Stimulated activated naive CD8-positive, alpha-beta T cell treated with anti-CD3 and anti-CD28 coated beads, Interleukin-15, amount 100 ng/mL, for 72 hours (primary cell): Measurements from ENCODE around the gene KCNIP4.

ENCODE experiments used
- ATAC-seq: fragments of 150-1000 bp; cut with Tn5 transposase; 2 replicates; pipeline ENCODE4 v1.10.0; 2021; ENCODE audit warnings: mild to moderate bottlenecking, moderate library complexity
- DNase-seq, 2 donors: peaks; one replicate each; pipeline ENCODE4 v3.0.0; 2021 to 2022
- H3K27ac Mint-ChIP-seq, 2 donors: one replicate each; pipeline ENCODE4 v1.8.0; 2022; ENCODE audit warnings: mild to moderate bottlenecking in 2 of 2, mixed read lengths in 2 of 2, moderate library complexity in 2 of 2
- H3K27me3 Mint-ChIP-seq: one replicate; pipeline ENCODE4 v1.8.0; 2022; ENCODE audit warnings: mixed read lengths
- H3K4me1 Mint-ChIP-seq: one replicate; pipeline ENCODE4 v1.8.0; 2022; ENCODE audit warnings: mild to moderate bottlenecking, mixed read lengths
- H3K4me3 Mint-ChIP-seq, 2 donors: one replicate each; pipeline ENCODE4 v1.8.0; 2022; ENCODE audit warnings: mild to moderate bottlenecking in 2 of 2, mixed read lengths in 2 of 2, moderate library complexity in 1 of 2
- H3K9me3 Mint-ChIP-seq, 2 donors: one replicate each; pipeline ENCODE4 v1.8.0; 2022; ENCODE audit warnings: mixed read lengths in 2 of 2

Gene KCNIP4

DNA sequence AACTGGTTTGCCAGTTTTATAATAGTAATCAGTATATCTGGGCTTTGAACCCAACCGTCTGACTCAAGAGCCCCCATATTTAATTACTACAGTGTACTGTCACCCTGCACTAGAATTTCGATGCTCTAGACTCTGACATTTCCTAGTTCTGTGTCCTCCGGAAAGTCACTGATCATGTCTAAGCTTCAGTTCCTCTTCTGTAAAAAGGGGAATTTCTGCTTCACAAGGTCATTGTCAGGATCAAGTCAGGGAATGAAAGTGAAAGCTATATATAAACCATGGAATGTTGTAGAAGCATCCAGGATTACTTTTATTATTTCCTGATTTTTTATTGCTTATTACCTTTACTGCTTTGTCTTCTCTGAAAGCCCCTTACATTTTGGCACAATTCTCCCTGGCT lies 4.0 kb upstream of the KCNIP4 start:
- peaks cover 4 to 5% of the 10 kb centered on the region in 2 donors for H3K9me3 Mint-ChIP-seq
- DNase-seq (no peak), ATAC-seq (no peak)
- H3K4me1 Mint-ChIP-seq, result peaks cover 7% of the 10 kb centered on the region
- peaks cover 33% of the 10 kb centered on the region for H3K27me3 Mint-ChIP-seq
- H3K27ac Mint-ChIP-seq, result no peak overlapping the region
- no peak overlapping the region for H3K4me3 Mint-ChIP-seq

DNA sequence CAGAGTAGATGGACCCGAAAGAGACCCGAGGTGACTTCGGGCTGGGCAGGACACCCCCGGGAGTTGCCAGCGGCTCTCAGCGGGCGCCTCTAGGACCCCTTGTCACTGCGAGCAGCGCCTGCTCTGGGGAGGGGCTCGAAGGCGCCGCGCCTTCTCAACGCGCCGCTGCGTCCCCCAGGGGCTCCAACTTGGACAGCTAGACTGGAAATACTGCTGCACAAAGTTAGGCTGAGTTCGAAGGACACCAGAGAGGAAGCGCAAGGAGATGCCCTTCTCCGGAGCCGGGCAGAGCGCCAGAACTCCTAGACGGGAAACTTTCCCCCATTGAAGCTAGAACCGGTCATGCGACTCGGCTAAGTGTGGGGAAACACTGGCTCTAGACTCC lies 493 bp upstream of the KCNIP4 start:
- H3K4me1 Mint-ChIP-seq, result peaks cover 7% of the 10 kb centered on the region
- no peak for DNase-seq
- ATAC-seq, result no peak
- H3K27ac Mint-ChIP-seq, result no peak overlapping the region
- peak overlapping the region; percentile 25 to 53 for H3K4me3 Mint-ChIP-seq
- H3K27me3 Mint-ChIP-seq, result peaks cover 47% of the 10 kb centered on the region
- H3K9me3 Mint-ChIP-seq, result peaks cover 5 to 9% of the 10 kb centered on the region in 2 donors

DNA sequence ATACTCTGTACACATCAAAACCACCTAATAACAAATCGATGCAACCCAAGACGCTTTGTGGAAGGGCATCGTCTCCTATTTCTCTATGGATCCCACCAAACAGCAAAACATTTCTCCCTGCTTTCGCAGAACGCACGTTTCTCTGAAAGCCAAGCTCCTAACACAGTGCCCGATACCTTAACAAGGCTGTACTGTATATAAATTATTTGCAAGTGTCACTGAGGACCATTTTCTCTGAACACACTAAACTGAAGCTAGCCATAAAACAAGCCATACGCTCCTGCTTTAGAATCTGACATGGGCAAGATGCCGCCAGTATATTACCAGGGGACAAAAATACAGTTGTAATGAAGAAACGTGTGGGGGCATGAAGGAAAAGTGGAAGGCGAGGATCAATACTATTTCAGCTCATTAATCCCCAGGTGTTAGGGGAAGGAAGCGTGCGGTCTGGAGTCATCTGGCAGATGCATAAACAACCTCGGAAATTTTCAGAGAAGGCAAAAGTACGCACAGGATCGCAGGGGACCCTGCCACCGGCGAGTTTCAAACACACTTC lies 703 bp downstream of the KCNIP4 start:
- Mint-ChIP-seq H3K4me3 (peak overlapping the region; percentile 50 to 66), H3K4me1 (peaks cover 7% of the 10 kb centered on the region), H3K9me3 (peaks cover 13 to 19% of the 10 kb centered on the region in 2 donors), H3K27me3 (peaks cover 52% of the 10 kb centered on the region), H3K27ac (no peak overlapping the region)
- ATAC-seq (no peak), DNase-seq (no peak)

DNA sequence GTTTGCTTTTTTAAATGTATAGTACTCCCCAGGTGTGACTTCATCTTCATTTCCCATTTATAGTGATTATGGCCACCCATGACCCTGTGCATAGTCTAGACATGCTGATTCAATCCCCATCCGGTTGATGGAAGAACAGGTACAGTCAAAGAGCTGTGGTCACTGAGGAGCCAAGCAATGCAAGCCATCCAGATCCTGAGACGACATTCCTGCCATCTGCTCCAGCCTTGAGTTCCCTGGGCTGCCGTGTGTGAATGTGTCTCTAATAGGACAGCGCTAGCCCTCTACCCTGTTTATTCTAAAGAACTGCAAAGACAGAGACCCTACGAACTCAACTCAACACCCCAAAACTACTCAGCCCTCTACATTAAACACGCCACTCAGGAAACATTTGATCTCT lies 1.7 kb downstream of the KCNIP4 start:
- ATAC-seq, result no peak
- no peak overlapping the region for H3K27ac Mint-ChIP-seq
- peaks cover 13 to 20% of the 10 kb centered on the region in 2 donors for H3K9me3 Mint-ChIP-seq
- peaks cover 7% of the 10 kb centered on the region for H3K4me1 Mint-ChIP-seq
- no peak overlapping the region for H3K4me3 Mint-ChIP-seq
- peaks cover 52% of the 10 kb centered on the region for H3K27me3 Mint-ChIP-seq
- no peak for DNase-seq

DNA sequence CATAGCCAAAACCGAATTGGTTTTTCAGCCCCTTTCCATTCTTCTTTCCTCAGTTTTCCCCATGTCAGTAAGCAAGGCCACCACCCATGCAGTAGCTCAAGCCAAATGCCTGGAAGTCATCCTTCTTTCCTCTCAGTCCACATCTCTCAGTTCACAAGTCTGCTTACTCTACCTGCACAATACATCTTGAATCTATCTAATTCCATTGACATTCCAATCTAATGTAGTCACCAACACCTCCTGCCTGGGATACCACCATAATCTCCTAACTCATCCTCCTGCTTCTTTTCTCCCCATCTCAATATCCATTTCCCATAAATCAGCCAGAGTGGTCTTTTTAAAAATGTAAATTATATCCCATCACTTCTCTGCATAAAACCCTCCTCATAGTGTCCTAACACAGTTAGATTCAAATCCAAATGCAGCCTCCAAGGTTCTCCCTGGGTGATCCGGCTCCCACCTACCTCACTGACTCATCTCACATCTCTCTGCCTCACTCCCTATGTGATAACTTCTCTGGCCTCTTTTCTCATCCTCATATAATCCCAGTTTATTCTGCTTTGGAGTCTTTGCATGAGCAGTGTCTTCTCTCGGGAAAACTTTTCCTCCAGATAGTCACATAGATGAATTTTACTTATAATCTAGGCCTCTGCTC lies 26.9 kb downstream of the KCNIP4 start:
- no peak overlapping the region for H3K27ac Mint-ChIP-seq
- H3K4me3 Mint-ChIP-seq, result no peak overlapping the region
- H3K27me3 Mint-ChIP-seq, result no peaks in the 10 kb centered on the region
- ATAC-seq (no peak), DNase-seq (no peak)
- H3K9me3 Mint-ChIP-seq, result no peaks in the 10 kb centered on the region
- no peaks in the 10 kb centered on the region for H3K4me1 Mint-ChIP-seq

DNA sequence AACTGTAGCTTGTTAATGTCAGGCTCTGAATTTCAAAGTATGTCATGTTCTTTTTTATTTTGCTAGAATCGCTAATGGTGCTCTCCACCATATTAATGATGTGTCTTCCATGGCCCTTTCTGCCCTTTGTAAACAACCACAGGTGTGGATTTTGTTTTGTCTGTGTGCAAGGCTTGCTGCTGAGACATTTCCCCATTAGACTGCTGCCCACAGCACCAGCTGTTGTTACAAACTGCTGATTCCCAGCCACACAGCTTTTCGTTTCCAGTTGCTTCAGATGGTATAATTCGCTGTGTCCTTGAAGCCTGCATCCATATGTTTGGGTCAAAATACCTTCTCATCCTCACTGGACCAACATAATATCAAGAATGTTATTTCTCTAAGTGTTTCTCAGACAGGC lies 32.8 kb downstream of the KCNIP4 start:
- DNase-seq, result no peak
- no peaks in the 10 kb centered on the region for H3K27me3 Mint-ChIP-seq
- H3K9me3 Mint-ChIP-seq, result peaks cover 0 to 5% of the 10 kb centered on the region in 2 donors
- no peak for ATAC-seq
- H3K4me1 Mint-ChIP-seq, result no peaks in the 10 kb centered on the region
- H3K27ac Mint-ChIP-seq, result no peak overlapping the region
- H3K4me3 Mint-ChIP-seq, result no peak overlapping the region

DNA sequence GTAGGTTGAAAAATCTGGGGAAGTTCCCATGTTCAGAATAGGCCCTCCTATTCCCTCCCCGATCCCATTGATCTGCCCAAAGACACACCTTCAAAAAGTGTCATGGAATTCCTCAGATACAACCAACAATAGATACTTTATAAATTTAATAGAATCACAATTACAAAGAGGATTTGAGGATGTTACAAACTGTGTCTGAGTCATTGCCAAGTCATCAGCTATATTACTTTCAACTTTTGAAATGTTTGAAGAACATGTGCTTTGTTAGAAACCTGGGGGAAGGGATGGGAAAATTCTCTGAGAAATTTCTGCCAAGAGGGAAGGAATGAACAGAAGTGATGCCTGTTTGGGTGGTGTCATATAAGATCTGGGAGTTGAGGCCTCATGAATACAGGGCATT lies 46.7 kb downstream of the KCNIP4 start:
- H3K27ac Mint-ChIP-seq, result no peak overlapping the region
- H3K9me3 Mint-ChIP-seq, result peaks cover 22 to 24% of the 10 kb centered on the region in 2 donors
- no peaks in the 10 kb centered on the region for H3K27me3 Mint-ChIP-seq
- ATAC-seq (no peak), DNase-seq (no peak)
- no peaks in the 10 kb centered on the region for H3K4me1 Mint-ChIP-seq
- H3K4me3 Mint-ChIP-seq, result no peak overlapping the region

DNA sequence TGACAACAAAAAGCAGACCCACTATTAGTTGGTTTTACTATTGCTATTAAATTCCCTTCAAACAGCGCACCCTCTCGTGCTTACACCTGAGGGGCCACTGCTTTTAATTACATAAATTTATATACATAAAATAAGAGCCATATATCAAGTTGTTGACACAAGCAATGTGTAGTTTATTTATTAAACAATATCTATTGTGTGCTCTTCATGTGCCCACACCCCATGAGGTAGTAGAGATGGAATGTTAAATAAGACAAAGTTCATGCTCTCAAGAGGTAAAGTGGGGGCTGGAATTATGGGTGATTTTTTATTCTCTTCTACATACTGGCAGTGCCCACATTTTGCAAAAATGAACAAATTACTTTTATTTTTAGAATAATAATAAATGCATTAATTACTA lies 47.3 kb downstream of the KCNIP4 start:
- Mint-ChIP-seq H3K4me1 (no peaks in the 10 kb centered on the region), H3K9me3 (peaks cover 22 to 24% of the 10 kb centered on the region in 2 donors), H3K27ac (no peak overlapping the region), H3K27me3 (no peaks in the 10 kb centered on the region), H3K4me3 (no peak overlapping the region)
- ATAC-seq (no peak), DNase-seq (no peak)

DNA sequence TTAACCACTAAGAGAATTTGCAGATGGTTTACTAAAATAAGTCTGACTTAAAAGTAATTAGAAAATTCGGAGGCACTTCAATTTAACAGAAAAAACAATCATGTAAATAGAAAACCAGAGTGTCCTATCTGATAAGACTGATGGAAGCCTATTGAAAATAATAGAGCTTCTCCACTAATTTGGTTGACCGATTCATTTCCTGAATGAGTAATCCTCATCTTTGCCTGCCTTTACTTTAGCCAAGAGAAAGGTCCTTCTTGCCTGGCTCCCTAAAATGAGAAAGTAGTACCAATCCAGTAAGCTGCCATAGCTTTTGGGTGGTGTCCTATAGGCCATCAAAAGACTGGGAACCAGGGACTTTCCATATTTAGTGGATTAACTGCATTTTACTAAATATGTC lies 48.4 kb downstream of the KCNIP4 start:
- Mint-ChIP-seq H3K4me1 (no peaks in the 10 kb centered on the region), H3K27ac (no peak overlapping the region), H3K4me3 (no peak overlapping the region), H3K27me3 (no peaks in the 10 kb centered on the region), H3K9me3 (peaks cover 23 to 24% of the 10 kb centered on the region in 2 donors)
- no peak for DNase-seq
- no peak for ATAC-seq

DNA sequence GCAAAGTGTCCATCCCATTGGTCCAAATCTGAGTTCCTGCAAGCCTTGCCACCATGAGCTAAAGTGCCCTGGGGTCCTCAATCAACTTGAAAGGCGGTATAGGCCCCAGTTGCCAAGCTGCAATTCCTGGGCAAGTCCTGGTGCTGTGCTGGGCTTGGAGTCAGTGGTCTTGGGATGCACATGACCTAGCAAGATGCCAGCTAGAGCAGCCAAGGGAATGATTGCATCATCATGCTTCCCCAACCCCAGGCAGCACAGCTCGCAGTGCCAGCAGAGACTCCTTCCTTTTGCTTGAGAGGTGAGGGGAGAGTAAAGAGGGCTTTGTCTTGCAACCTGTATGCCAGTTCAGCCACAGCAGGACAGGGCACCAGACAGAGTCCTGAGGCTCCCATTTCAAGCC lies 50.5 kb downstream of the KCNIP4 start:
- H3K27ac Mint-ChIP-seq, result no peak overlapping the region
- no peak overlapping the region for H3K4me3 Mint-ChIP-seq
- no peaks in the 10 kb centered on the region for H3K27me3 Mint-ChIP-seq
- ATAC-seq, result no peak
- DNase-seq, result no peak
- no peaks in the 10 kb centered on the region for H3K4me1 Mint-ChIP-seq
- peaks cover 24 to 30% of the 10 kb centered on the region in 2 donors for H3K9me3 Mint-ChIP-seq

DNA sequence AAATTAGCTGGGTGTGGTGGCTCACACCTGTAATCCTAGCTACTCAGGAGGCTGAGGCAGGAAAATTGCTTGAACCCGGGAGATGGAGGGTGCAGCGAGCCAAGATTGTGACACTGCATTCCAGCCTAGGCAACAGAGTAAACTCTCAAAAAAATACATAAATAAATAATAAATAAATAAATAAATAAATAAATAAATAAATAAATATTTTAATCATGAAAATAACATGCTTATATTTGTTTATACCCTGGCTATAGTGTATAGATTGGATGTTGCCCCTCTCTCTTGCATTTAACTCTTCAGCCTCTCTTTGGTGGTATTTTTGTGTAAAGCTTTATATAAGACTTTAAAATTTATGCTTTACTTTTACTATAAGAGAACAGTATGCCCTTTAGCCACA lies 51.8 kb downstream of the KCNIP4 start:
- H3K4me3 Mint-ChIP-seq, result no peak overlapping the region

DNA sequence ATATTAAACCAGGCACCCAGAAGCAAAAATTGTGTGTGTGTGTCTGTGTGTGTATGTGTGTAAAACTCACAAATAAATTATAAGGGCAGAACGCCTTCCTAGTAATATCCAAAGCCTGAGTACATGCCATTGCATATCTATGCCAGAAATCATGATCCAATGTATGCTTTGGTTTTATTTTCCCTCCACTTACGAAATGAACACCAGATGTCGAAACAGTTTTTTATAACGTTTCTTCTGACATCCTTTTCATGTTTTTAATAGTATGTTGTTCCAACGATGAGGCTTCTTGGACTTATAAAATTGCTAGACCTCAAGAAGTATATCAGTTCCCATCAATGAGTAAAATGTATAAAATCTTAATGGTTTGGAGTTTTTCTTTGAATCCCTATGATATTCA lies 55.4 kb downstream of the KCNIP4 start:
- no peak for DNase-seq
- Mint-ChIP-seq H3K27ac (no peak overlapping the region), H3K9me3 (peaks cover 8 to 18% of the 10 kb centered on the region in 2 donors), H3K27me3 (no peaks in the 10 kb centered on the region), H3K4me3 (no peak overlapping the region), H3K4me1 (no peaks in the 10 kb centered on the region)
- ATAC-seq, result no peak

More for the DNA sequence above, 51.8 kb downstream of the KCNIP4 start:
- ATAC-seq (no peak), DNase-seq (no peak)
- no peaks in the 10 kb centered on the region for H3K4me1 Mint-ChIP-seq
- H3K9me3 Mint-ChIP-seq, result peaks cover 19 to 30% of the 10 kb centered on the region in 2 donors
- no peaks in the 10 kb centered on the region for H3K27me3 Mint-ChIP-seq
- no peak overlapping the region for H3K27ac Mint-ChIP-seq

DNA sequence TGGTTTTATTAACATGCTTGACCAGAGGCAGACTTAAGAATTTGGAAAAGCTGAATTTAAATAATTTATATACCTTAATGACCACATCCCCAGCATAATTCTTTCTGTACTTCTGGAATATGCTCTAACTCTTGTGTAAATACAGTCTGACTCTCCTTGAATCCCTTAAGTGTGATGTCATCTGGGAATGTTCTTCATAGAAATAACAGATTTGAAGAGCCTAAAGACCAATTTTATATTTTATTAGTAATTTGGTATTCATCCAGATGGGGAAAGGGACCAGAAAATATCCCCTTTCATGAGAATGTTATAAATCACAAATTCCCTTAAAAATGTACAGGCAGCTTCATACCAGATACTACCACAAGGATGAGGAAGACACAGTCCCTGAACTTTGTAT lies 58.3 kb downstream of the KCNIP4 start:
- Mint-ChIP-seq H3K27ac (no peak overlapping the region), H3K27me3 (no peaks in the 10 kb centered on the region), H3K4me1 (no peaks in the 10 kb centered on the region), H3K9me3 (peaks cover 0 to 7% of the 10 kb centered on the region in 2 donors), H3K4me3 (no peak overlapping the region)
- DNase-seq (no peak), ATAC-seq (no peak)

DNA sequence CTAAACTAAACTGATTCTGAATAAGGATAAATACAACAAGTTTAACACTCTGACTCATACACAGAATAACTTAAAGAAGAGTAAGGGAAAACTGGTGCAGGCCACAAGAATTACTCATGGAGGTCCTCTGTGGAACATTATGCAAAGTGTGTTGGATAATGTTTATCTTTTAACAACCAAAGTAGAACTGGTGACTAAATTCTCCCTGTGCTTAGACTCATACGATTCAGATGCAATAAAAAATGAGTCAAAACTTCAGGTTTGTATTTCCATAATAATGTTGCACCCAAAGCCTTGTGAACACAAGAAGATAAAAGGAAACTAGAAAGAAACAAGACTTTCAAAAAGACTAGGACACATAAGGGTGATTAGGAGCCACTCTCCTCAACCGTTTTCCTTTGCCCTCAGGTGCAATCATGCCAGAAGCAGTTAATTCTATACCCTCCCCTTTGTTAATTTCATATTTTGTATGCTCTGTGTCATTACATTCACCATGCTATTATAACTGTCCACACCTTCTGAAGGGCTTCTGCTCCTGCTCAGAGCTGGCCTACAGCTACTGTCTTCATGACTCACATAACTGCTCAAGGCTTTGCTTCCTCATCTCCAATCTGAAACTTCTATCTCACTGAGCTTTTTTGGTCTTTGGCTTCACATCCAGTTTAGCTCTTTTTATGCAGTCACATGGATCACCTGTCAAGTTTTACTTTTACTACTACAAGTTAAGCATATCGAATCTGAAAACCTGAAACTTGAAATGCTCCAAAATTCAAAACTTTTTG lies 60.2 kb downstream of the KCNIP4 start:
- DNase-seq (peak in 1 of 2 donors; percentile 10), ATAC-seq (peak; percentile 88)
- H3K9me3 Mint-ChIP-seq, result peaks cover 0 to 12% of the 10 kb centered on the region in 2 donors
- no peaks in the 10 kb centered on the region for H3K4me1 Mint-ChIP-seq
- peak overlapping the region; percentile 64 to 92 for H3K27ac Mint-ChIP-seq
- no peaks in the 10 kb centered on the region for H3K27me3 Mint-ChIP-seq
- peak overlapping the region in 1 of 2 donors; percentile 5 for H3K4me3 Mint-ChIP-seq

DNA sequence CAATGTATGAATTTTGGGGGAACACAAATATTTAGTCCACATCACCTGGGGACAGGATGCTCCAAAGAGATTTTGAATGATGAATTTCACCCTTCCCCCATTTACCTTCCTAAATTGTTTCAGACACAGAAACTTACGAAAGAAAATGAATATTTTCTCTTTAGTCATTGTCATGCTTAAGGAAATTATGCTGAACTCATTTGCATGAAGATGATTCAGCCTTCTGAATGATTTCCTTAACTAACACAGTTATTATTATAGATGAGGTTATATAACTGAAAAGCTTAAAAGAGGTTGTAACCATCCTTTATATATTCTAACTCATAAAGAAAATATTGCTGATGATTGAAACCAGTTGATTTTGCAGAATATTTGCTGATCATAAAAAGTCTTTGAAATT lies 61.1 kb downstream of the KCNIP4 start:
- no peaks in the 10 kb centered on the region for H3K4me1 Mint-ChIP-seq
- no peak for ATAC-seq
- no peaks in the 10 kb centered on the region for H3K27me3 Mint-ChIP-seq
- H3K4me3 Mint-ChIP-seq, result no peak overlapping the region
- no peak for DNase-seq
- no peak overlapping the region for H3K27ac Mint-ChIP-seq
- H3K9me3 Mint-ChIP-seq, result peaks cover 0 to 12% of the 10 kb centered on the region in 2 donors

DNA sequence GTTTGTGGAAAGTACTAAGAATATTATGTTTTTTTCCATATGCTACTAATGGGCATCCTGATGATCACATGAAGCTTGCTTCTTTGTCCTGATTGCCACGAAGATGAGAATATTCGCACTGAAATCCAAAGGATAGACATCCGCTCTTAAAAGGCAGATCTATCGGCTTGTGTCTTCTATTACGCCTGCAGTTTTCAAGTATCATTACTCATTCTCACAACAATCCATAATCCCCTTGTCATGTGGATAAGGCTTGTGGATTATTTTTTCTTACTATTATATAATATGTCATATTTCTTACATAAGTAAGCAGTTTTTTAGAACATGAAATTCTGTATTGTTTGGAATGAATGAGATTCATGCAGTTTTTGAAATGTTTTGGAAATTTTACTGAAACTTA lies 62.8 kb downstream of the KCNIP4 start:
- DNase-seq, result no peak
- H3K27ac Mint-ChIP-seq, result no peak overlapping the region
- H3K9me3 Mint-ChIP-seq, result peaks cover 0 to 12% of the 10 kb centered on the region in 2 donors
- H3K27me3 Mint-ChIP-seq, result no peaks in the 10 kb centered on the region
- H3K4me3 Mint-ChIP-seq, result no peak overlapping the region
- ATAC-seq, result no peak
- no peaks in the 10 kb centered on the region for H3K4me1 Mint-ChIP-seq
